GM19025 (cell line): ENCODE data around the gene CNKSR1.

Source experiments
- ATAC-seq: cut with Tn5 transposase; IDR thresholded peaks from one replicate; pipeline ENCODE4 v1.9.1; 2021; ENCODE audit warnings: mild to moderate bottlenecking, low read depth, moderate library complexity; ENCODE audit not compliant: unreplicated experiment

The CNKSR1 gene, protein sequence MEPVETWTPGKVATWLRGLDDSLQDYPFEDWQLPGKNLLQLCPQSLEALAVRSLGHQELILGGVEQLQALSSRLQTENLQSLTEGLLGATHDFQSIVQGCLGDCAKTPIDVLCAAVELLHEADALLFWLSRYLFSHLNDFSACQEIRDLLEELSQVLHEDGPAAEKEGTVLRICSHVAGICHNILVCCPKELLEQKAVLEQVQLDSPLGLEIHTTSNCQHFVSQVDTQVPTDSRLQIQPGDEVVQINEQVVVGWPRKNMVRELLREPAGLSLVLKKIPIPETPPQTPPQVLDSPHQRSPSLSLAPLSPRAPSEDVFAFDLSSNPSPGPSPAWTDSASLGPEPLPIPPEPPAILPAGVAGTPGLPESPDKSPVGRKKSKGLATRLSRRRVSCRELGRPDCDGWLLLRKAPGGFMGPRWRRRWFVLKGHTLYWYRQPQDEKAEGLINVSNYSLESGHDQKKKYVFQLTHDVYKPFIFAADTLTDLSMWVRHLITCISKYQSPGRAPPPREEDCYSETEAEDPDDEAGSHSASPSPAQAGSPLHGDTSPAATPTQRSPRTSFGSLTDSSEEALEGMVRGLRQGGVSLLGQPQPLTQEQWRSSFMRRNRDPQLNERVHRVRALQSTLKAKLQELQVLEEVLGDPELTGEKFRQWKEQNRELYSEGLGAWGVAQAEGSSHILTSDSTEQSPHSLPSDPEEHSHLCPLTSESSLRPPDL

DNA sequence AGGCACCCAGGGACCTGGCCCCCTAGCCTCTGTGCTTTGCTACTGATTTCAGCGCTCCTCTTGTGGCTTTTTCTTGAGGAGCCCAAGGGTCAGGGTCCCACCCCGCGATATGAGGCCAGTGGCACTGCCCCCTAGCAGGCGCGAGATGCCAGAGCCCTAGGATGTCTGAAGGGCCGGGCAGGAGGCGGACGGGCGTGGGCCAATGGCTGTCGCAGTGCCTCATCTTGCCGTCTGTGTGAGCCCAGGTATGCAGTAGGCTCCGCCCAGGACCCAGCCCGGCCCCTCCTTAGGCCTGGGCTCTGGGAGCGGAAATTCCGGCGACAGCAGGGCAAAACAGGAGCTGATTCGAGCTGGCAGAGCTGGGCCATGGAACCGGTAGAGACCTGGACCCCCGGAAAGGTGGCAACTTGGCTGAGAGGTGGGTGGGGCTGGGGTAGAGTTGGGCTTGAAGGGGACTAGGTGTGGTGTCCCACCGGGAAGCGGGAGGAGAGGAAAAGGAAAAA is at the start of gene CNKSR1:
TSS of gene CNKSR1 (plus strand) at position 310 of the 503 bp plus-strand sequence. CDS start at position 367, 57 bp downstream.
- ATAC-seq = no peak

DNA sequence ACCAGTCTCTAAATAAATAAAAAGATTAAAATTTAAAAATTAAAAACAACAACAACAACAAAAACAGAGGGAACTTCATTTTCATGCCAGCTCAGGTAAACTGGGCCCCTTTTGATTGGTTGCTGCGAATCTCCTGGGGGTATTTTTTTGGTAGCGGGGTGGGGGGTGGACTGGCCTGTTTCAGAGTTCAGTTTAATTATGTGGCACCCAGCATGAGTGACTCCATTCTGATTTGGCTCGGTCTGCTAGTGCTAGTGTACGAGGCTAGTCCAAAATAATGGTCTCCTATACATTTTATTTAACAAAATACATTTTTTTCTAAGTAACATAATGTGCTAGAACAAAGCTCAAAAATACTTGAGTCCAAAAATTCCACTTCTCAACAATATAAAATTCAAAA is 47.5 kb upstream of the CNKSR1 start:
- ATAC-seq = no peak

DNA sequence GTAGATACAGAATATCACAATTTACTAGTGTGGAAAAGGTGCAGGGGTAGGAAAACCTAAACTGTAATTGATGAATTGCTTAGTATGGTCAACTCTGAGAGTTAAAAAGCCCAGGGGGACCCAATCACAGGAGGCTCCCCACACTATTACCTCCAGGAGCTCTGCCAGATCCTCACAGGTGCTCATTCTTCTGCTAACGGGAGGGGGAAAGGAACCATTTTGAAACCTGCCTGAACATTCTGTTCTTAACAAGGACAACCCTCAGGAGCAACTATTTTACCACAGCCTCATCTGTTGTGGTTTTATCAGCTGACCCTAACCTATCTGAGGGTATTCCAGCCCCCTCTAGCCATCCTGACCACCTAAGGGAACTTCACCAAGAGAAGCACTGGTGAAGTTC is 46.6 kb upstream of the CNKSR1 start:
- ATAC-seq = no peak

DNA sequence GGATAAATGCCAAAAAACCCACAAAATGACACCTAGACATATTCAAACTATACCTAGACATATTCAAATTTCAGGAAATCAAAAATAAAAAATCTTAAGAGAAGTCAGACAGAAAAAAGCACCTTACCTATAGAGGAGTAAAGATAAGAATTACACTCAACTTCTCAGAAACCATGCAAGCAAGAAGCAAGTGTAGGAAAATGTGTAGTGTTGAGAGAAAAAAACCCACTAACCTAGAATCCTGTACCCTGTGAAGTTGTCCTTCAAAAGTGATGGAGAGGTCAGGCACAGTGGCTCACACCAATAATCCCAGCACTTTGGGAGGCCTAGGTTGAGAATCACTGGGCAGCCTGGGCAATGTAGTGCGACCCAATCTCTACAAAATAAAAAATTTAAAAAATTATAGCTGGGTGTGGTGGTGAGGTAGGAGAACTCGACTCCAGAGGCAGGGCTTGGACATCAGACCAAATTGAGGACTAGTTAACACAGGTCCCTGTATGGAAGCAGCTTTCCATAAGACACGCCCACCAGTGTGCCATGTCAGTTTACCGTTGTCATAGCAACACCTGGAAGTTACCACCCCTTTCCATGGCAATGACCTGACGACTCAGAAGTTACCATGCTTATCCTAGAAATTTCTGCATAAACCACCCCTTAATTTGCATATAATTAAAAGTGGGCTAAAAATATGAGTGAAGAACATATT is 45.0 kb upstream of the CNKSR1 start:
- ATAC-seq = no peak

DNA sequence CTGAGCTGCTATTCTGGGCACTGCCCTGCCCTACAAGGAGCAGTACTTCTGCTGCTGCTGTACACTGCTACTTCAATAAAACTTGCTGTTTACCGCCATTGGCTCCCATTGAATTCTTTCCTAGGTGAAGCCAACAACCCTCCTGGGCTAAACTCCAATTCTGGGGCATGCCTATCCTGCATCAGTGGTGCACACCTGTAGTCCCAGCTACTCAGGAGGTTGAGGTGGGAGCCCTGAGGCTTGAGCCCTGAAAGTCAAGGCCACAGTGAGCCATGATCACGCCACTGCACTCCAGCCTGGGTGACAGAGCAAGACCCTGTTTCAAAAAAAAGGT is 44.5 kb upstream of the CNKSR1 start:
- no peak for ATAC-seq

DNA sequence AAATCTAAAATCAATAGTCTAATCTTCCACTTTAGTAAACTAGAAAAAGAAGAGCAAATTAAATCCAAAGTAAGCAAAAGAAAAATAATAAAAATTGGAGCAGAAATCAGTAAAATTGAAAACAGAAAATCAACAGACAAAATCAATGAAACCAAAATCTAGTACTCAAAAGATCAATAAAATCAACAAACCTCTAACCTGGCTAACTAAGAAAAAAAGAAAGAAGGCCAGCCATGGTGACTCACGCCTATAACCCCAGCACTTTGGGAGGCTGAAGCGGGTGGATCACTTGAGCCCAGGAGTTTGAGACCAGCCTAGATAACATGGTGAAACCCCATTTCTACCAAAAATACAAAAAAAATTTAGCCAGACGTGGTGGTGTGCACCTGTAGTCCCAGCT is 42.8 kb upstream of the CNKSR1 start:
- ATAC-seq = no peak

DNA sequence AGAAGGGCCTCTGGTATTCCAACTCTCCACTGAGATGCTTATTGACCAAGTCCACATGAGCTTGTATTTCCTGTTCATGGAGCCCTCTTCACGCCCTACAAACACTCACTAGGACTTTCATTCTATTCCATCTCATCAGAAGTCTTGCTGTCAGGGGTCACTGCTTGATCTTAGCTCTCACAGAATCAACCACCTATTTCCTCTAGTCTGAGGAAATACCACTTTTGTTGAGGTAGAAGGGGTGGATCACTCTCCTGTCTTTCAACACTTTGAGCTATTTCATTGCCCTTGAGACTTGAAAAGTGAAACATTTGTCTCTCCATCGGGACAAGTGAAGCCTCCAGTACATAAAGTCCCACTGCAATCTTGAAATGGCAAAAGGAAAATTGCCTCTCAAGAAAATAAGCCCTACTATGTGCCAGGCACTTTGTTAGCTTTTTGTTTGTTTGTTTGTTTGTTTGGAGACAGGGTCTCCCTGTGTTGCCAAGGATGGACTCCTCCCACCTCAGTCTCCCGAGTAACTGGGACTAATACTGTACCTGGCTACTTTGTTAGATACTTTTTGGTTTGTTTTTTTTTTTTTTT is 38.2 kb upstream of the CNKSR1 start:
- ATAC-seq = no peak

DNA sequence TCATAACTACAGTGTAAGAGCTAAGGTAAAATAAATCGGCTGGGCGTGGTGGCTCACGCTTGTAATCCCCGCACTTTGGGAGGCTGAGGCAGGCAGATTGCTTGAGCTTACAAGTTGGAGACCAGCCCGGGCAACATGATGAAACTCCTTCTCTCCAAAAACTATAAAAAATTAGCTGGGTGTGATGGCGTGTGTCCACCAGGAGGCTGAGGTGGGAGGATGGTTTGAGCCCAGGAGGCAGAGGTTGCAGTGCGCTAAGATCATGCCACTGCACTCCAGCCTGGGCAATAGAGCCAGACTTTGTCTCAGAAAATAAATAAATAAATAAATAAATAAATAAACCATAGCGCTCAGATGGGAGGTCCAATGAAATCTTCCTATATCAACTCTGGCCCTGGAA is 35.1 kb upstream of the CNKSR1 start:
- no peak for ATAC-seq

DNA sequence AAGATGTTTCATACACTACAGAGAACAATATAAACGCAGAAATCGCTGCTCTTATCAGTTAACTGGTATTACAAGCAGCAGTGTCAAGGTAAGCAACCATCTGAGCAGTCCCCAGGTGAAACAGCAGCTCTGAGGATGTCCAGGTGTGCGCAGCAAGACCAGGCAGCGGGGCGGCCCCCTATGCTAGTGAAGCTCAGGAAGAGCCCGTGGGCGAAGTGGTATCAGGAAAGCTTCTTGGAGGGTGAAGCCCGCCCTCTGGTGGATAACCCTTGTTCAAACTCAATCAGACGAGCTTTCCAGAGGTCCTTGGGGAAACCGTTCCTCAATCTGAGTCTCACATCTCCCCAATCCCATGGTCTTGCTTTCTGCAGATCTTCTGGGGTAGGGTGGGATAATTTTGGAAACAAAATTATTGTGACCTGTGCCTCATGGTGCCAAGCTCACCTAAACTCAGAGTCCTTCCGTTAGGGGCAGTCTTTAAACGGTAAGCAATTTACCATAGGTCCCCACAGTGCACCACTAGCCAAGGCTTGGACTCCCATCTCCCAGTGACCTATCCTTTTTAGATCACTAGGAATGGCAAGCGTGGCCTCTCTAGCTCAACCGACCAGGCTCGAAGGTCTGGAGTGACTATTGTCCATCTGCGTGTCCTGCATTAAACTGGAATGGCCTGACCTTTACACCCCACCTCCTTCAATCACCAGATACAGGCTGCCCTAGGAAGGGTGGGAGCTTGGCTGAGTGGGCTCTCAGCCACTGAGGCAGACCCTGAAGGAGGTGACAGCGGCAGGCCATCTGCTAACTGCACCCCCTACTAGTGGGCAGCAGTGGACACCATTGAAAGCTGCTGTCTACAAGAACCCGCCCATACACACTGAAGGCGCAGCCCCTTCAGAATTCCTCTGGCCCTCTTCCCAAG is 32.0 kb upstream of the CNKSR1 start:
- ATAC-seq = no peak

DNA sequence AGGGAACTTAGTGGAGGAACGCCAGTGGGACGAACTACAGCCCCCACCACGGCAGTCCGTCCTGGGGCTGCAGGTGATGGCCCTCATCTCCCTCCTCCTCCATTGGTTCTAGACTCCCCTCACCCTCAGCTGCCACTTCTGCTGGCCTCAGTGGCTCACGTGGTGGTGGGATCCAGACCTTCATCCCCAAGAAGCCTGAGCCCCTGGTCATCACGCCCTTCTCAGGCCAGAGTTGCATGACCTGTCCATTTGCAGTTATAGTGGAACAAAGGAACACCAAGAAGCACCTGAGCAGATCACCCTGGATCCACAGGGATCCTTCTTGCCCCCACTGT is 31.4 kb upstream of the CNKSR1 start:
- no peak for ATAC-seq

DNA sequence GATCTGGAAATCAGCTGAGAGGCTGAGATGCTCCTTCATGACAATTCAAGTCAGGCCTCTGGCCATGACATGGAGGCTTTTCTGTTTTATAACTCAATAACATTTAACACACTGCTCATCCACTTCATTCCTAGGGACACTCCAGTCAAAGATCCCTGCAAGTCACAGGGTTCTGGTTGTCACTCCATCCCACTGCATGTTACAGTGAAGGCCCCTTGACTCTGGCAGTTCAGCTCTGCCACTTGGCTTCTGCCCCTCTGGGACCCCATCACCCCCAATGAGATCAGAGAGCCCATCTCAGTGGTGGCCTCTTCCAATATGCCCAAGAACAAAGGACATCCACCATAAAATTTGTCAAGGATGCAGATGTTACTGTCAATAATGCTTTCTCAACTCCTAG is 28.4 kb upstream of the CNKSR1 start:
- ATAC-seq = no peak

DNA sequence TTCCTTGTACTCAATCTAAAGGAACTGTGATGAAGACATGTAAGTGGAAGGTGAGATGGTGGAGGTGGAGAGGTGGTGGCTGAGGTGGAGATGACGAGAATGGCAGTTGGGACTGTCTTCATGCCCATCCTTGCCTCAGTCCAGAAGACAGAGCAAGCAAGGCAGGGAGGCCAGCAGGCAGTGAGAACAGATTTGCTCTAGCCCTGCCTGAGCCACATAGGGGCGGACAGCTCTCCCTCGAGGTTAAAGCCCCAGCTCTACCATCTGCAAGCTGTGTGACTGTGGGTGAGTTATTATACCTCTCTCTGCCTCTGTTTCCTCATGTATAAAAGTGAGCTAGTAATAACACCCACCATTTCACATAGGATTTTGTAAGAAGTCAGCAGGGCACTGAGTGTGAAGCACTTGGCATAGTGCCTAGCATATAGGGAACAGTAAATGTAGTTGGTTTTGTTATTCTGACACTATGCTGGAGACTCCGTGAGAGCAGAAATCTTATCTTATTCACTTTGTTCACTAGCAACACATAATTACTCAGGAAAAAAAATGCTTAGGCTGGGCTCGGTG is 23.2 kb upstream of the CNKSR1 start:
- ATAC-seq = no peak

DNA sequence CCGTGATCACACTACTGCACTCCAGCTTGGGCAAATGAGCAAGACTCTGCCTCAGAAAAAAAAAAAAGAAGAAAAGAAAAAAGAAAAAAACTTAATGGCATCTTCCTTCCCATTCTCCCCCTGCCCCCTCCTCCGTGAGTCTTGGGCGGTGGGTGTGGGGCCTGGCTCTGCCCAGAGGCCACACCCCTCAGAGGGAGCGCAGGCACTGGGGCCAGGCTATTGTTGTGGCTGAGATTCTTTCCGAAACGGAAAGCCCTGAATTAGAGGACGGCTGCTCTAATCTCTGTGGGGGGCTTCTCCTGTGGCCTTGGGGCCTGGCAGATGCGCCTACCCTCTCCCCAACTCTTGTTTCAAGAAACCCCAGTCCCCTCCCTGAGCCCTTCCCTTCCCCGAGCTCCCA is 22.5 kb upstream of the CNKSR1 start:
- no peak for ATAC-seq

DNA sequence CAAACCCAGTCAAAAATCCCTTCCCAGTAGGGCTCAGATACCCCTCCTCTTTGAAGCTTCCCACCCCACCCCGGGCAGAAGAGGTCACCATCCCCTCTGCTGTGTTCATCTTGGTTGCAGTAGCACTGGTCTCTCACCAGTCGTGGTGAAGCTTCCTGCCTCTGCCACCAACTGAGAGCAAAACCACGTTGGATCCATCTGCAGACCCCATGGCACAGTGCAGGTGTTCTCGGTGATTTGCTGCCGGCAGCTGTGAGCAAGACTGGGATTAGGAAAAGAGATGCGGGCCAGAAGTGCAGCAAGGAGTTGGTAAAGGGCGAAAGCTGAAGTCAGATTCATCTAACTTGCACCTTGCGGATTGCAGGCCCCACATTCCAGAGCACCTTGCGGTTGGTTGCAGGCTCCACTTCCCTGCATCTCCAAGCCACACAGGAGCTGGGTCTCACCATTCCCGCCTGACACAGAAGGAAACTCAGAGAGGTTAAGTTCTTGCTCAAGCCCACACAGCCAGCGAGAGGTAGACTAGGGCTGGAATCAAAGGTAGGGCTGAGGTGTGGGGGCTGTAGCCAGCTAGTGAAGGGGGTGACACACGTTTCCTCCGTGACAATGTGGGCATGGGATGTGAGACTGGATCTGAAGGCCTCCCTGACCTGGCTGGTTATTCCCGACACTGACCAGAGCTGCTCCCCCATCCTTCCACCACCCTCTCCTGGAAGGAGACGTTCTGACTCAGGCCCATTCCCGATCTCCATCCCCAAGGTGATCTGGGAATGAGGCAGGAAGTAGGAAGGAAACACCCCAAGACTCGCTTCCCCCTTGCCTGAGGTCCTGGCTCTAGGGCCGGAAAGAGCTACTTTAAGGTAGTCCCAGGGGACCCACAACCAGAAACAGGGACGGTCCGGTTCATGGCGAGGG is 21.7 kb upstream of the CNKSR1 start:
- ATAC-seq = no peak

DNA sequence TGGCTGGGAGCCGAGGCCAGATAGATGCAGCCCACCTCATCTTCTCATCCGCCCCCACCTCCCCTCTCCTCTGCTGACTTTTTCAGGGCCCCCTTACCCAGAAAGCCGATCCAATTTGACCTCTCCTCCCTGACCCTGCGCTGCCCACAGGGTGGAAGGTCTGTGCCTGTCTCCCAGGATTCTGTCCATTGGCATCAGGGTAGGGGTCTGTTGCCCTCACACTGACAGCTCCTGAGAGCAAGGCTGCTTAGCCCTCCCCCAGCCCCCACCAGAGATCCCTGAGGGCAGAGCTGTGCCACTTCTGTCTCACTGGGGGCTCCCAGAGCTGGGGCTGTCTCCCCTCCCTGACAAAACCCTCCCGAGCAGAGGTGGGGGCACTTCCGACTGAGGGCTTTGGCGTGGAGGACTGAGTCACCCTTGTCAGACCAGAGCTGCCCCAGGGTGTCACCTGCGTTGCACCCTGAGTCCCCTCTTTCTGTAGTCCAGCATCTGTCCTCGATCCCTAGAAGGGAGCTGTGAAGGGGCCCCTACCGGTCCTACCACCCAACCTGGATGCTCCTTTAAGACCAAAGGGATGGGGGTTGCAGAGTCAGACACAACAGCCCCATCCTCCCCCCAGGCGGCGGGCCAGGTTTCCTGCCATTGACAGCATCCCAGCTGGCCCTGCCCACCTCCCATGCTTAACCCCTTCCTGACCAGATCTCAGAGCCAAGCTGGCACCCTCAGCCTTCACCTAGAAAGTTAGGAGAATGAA is 20.8 kb upstream of the CNKSR1 start:
- no peak for ATAC-seq

DNA sequence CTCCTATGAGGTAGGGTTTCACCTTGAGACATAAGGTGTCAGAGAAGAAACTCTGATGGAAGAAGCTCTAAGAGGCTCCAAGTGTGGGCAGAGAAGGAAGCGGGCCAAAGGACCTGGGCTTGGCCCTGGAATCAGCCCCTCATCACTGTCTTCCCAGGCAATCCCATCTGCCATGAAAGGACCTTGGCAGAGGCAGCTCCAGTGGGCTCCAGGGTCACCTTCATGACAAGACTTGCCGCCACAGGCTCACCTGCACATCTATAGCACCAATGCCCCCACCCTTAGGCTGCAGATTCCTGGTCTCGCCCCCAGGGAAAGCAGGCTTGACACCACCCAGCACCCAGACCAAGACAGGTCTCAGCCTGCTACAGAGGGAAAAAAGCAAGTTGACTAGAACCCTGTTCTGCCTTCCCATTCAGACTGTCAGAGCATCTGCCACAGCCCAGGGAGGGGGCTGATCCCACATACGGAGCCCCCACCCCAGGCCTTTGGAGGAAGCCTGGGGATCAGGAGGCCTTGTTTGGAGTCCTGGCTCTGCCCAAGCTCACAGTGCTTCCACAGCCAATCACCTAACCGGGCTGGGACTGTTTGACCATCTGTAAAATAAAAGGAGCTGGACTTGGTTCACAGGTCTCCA is 18.9 kb upstream of the CNKSR1 start:
- no peak for ATAC-seq

DNA sequence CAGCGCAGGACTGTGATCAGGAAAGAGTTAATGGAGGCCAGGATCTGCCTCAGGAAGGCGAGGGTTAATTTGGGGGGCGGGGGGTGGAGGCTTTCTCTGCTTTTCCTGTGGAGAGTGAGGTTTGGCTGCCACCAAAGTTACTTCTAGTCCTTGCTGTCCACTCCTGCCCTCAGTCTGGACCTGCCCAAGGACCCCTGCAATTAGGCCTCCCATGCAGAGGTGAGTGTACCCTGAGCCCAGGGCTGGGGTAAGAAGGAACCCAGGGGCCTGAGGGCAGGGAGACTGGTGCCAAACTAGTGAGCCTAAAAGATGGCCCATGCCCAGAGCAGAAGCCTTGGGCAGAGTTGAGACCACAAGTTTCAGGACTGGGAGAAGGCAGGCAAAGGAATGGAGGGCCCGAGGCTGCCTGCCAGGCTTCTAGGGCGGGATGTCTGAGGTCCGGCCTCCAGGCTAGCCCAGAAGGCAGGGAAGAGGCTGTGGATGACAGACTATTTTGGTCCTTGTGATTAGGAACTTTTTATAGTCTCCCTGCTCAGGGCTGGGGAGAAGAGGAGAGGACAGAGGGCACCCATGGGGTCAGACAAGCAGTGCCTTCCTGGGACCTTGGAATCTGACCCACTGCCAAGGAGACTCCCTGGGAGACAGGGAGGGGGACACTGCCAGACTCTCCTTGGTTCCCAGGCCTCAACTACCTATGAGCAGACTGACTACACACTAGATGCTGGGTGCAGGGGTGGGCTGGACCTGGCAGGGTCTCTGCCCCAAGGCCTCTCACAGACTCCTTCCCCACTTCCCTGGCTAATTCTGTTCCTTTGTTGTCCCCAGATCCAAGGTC is 18.2 kb upstream of the CNKSR1 start, which contains the start of gene FAM110D:
TSS of gene FAM110D (plus strand) at position 172 of the 835 bp plus-strand sequence. CDS start 2,213 bp downstream, outside the sequence.
- no peak for ATAC-seq
